Activated CD4-positive, CD25-positive, alpha-beta regulatory T cell (primary cell): Measurements from ENCODE around the gene TEKTIP1.

Experiments
- DNase-seq, 4 experiments: peaks; one replicate each; lab custom pipeline; 2025; lab: John Stamatoyannopoulos, UW

Gene TEKTIP1

GRCh38 chr19:3538965-3539755 is at the start of gene TEKTIP1:
Gene TEKTIP1, plus strand, starts transcription at chr19:3539174. Its CDS starts 4 bp downstream, at chr19:3539178.
- DNase-seq: no peak

- no peak for DNase-seq
Measured at GRCh38 chr19:3491396-3492119, 47.4 kb upstream of the TEKTIP1 start.

- no peak for DNase-seq
Measured at GRCh38 chr19:3492131-3492839, 46.7 kb upstream of the TEKTIP1 start.

- DNase-seq: no peak
Measured at GRCh38 chr19:3492919-3493318, 46.1 kb upstream of the TEKTIP1 start.

DNA sequence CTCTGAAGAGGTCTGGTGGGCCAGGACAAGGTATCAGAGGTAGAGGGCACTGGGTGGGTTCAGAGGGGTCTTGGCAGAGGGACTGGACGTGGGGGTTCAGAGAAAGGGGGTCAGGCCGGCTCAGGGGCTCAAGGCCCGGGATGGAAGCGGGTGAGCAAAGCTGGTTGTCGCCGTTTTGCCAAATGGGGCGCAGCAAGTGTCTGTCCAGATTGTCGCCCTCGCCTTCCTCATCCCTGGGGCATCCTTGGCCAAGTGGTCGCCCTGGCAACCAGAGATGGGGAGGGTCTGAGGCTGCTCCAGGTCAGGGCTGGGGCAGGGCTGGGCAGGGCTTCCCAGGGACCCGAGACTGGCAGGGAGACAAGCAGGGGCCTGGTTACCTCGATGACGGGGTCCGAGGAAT is 45.3 kb upstream of the TEKTIP1 start:
- no peak for DNase-seq

DNA sequence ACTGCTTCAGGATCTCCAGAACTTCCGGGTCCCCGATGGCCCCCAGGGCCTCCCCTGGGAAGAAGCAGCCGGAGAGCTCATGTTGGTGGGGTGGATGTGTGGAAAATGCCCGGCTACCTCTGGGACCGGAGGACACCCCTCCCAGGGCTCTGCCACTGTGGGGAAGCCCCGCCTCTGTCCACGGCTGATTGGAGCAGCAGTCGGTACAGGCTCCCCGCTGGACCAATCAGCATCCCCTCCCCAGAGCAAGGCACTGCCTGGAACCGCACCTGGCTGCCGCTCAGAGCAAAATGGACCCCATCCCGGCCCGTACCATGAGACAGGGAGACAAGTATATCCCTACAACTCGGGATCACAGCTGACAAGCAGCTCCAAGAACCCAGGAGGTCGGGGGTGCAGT is 44.9 kb upstream of the TEKTIP1 start:
- no peak for DNase-seq

DNA sequence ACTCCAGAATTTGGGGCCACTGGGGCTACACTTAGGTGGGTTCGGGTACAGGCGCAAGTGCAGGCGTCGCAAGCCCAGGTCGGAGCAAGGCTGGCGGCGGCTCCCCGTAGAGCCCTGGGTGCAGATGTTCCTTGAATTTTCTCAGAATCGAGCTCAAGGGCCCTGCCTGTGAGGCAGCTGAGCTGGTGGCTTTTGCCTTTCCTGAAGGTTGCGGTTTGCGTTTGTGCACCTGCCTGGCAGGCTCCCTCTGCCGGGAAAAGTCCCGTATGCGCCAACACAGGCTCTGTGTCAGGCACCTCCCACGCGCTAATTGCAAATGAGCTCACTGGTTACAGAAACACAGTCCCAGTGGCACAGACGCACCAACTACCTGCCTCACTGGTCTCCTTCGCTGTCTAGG is 44.4 kb upstream of the TEKTIP1 start:
- no peak for DNase-seq

DNA sequence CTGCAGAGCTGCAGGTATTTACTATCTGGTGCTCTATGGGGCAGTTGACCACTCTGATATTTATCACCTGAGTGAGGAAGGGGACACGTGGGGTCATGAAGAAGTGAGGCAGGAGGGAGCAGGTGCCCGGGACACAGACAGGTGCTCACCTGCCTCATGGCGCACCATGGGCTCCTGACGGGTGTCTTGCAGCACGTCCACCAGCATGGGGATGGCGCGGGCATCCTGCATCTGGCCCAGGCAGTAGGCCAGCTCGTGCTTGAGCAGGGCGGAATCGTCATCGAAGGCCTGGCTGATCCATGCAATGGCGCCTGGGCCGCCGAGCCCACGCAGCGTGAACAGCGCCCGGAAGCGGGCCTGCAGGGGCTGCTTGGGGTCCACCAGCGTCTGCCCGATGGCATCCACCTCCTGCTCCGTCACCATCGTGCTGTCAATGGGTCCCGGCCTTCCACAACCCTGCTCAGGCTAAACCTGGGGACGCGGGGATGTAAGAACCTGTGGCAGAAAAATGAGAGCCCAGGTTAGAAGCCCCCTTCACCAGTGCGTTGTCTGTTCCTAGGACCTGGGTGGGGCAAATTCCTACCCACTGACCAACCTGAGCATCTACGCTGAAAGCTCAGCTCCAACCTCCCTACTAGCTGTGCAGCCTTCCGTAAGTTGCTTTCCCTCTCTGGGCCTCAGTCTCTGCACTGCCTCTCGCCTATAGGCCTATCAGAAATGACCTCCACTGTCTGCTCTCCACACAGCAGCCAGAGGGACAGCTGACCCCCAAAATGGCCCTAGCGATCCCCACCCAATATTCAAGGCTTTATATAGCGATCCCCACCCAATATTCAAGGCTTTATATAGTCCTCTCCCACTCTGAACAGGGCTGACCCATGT is 42.3 kb upstream of the TEKTIP1 start:
- no peak for DNase-seq

GRCh38 chr19:3497757-3498520 is 41.0 kb upstream of the TEKTIP1 start:
- no peak for DNase-seq

- no peak for DNase-seq
Measured at GRCh38 chr19:3499738-3500428, 39.1 kb upstream of the TEKTIP1 start.

- peak; percentile 83 to 86 (median 84) for DNase-seq
Measured at GRCh38 chr19:3500429-3501101, 38.4 kb upstream of the TEKTIP1 start, which contains the start of gene DOHH. Gene DOHH, minus strand, starts transcription at chr19:3500674. Its CDS starts 3,860 bp downstream, at chr19:3496814.

DNA sequence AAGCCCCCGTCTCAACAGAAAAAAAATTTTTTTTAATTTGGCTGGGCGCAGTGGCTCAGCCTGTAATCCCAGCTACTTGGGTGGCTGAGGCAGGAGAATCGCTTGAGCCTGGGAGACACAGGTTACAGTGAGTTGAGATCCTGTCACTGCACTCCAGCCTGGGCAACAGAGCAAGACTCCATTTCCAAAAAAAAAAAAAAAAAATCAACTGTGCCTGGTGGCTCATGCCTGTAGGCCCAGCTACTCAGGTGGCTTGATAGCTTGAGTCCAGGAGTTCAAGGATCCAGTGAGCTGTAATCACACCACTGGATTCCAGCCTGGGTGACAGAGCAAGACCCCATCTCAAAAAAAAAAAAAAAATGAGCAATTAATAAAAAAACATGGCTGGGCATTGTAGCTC is 37.2 kb upstream of the TEKTIP1 start:
- DNase-seq: no peak

GRCh38 chr19:3503036-3503572 is 35.9 kb upstream of the TEKTIP1 start:
- no peak for DNase-seq

DNA sequence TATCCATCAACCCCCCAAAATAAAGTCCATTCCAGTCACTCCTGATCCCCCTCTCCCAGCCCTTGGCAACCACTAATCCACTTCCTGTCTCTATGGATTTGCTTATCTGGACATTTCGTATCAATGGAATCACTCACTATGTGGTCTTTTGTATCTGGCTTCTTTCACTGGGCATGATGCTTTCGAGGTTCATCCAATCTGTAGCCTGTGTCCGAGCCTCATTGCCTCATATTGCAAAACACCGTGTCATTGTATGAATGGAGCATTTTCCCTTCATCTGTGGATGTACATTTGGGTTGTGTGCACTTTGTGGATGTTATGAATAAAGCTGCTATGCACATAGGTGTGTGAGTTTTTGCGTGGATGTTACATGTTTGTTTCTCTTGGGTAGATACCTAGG is 34.2 kb upstream of the TEKTIP1 start:
- DNase-seq: no peak

- DNase-seq: peak; percentile 98 to 100 (median 98)
Measured at GRCh38 chr19:3505598-3506383, 33.2 kb upstream of the TEKTIP1 start, which contains the start of gene FZR1. Gene FZR1, plus strand, starts transcription at chr19:3506311. Its CDS starts 16,679 bp downstream, at chr19:3522990.

GRCh38 chr19:3506384-3507340 is 32.3 kb upstream of the TEKTIP1 start:
- no peak for DNase-seq
